MCF 10A (cell line): ENCODE measurements around the gene GALM. TPM values are rescaled to one million over a fixed set of nuclear protein-coding genes. Genes with fewer than 3 reads are reported as not detected.

ENCODE experiments used
- BruUV-seq: library from RNA; stranded (reverse); fragments of 400-500 nt; replicated peaks from 2 replicates; lab custom pipeline; 2021; lab: Mats Ljungman, UMichigan
- CTCF ChIA-PET: fragments of 300-600 bp; sonication (Branson Sonifier 250); formaldehyde crosslinking; extraction: SDS; loops from one replicate; lab custom pipeline; 2021; ENCODE audit warnings: antibody characterized with exemption, inconsistent platforms; lab: Yijun Ruan, JAX
- POLR2A ChIA-PET: fragments of 300-600, 350-650 bp; sonication (Branson Sonifier 250); formaldehyde crosslinking; extraction: SDS; loops from one replicate; lab custom pipeline; 2020; ENCODE audit warnings: antibody characterized with exemption, inconsistent platforms; lab: Yijun Ruan, JAX
- DNase-seq: peaks from one replicate; pipeline ENCODE4 v3.0.0-alpha.2; 2018; ENCODE audit not compliant: unreplicated experiment
- H3K27ac Mint-ChIP-seq: one replicate; pipeline ENCODE4 v1.8.0; 2022; ENCODE audit warnings: mild to moderate bottlenecking, low read depth, mixed read lengths; ENCODE audit not compliant: unreplicated experiment
- H3K27me3 Mint-ChIP-seq: one replicate; pipeline ENCODE4 v1.8.0; 2022; ENCODE audit warnings: mixed read lengths; ENCODE audit not compliant: insufficient read depth, unreplicated experiment
- H3K36me3 Mint-ChIP-seq: one replicate; pipeline ENCODE4 v1.8.0; 2022; ENCODE audit warnings: mild to moderate bottlenecking, moderate library complexity, mixed read lengths; ENCODE audit not compliant: insufficient read depth, unreplicated experiment
- H3K4me1 Mint-ChIP-seq: one replicate; pipeline ENCODE4 v1.8.0; 2022; ENCODE audit warnings: mixed read lengths; ENCODE audit not compliant: insufficient read depth, unreplicated experiment
- H3K4me3 Mint-ChIP-seq: one replicate; pipeline ENCODE4 v1.8.0; 2022; ENCODE audit warnings: mild to moderate bottlenecking, moderate library complexity, mixed read lengths; ENCODE audit not compliant: unreplicated experiment
- H3K9me3 Mint-ChIP-seq: one replicate; pipeline ENCODE4 v1.8.0; 2022; ENCODE audit warnings: mixed read lengths; ENCODE audit not compliant: unreplicated experiment
- intact Hi-C: fragments of 100-400 bp; cut with micrococcal nuclease; formaldehyde crosslinking; loops from 2 replicates; pipeline ENCODE4 v1.14.1; 2022
- total RNA-seq: library from RNA; stranded (reverse); gene quantifications from 2 replicates; pipeline ENCODE4 v1.2.3, GENCODE V29; 2022
- TF ChIP-seq, protein P1 (sequence below): fragments of 200-600 bp; IDR thresholded peaks from one replicate; pipeline ENCODE4 v1.8.0; 2022; ENCODE audit warnings: antibody characterized with exemption, mild to moderate bottlenecking; ENCODE audit not compliant: unreplicated experiment

GALM gene
- total RNA-seq, 1 experiment from 2014 or later: not detected

- intact Hi-C loops: no loop called here
- H3K27me3 Mint-ChIP-seq: no peaks in the 10 kb centered on the region
- H3K27ac Mint-ChIP-seq: no peak overlapping the region
- ChIA-PET CTCF (no interaction called here), POLR2A (interaction anchor here (0.7 kb wide), 1 partner anchor 973 kb away, joined by 4 read pairs; no protein-coding TSS in a partner anchor)
- peaks cover 4% of the 10 kb centered on the region for H3K4me1 Mint-ChIP-seq
- peak; percentile 49 for DNase-seq
- no peak overlapping the region for H3K4me3 Mint-ChIP-seq
- H3K9me3 Mint-ChIP-seq: no peaks in the 10 kb centered on the region
- no TSS peak for BruUV-seq
- H3K36me3 Mint-ChIP-seq: no peaks in the 10 kb centered on the region
- TF ChIP-seq, protein P1, sequence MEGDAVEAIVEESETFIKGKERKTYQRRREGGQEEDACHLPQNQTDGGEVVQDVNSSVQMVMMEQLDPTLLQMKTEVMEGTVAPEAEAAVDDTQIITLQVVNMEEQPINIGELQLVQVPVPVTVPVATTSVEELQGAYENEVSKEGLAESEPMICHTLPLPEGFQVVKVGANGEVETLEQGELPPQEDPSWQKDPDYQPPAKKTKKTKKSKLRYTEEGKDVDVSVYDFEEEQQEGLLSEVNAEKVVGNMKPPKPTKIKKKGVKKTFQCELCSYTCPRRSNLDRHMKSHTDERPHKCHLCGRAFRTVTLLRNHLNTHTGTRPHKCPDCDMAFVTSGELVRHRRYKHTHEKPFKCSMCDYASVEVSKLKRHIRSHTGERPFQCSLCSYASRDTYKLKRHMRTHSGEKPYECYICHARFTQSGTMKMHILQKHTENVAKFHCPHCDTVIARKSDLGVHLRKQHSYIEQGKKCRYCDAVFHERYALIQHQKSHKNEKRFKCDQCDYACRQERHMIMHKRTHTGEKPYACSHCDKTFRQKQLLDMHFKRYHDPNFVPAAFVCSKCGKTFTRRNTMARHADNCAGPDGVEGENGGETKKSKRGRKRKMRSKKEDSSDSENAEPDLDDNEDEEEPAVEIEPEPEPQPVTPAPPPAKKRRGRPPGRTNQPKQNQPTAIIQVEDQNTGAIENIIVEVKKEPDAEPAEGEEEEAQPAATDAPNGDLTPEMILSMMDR: no peak
These were observed 19.3 kb downstream of the GALM start for GRCh38 chr2:38685116-38685735.

GRCh38 chr2:38690499-38691420, 24.8 kb downstream of the GALM start:
- intact Hi-C loops: no loop called here
- POLR2A ChIA-PET: interaction anchor here (0.7 to 4.2 kb wide), 14 partner anchors 9 to 191 kb away, joined by 3 to 38 read pairs (median 3); partner anchors contain the start of genes DHX57, HNRNPLL, MORN2 and SRSF7
- Mint-ChIP-seq H3K4me1 (peaks cover 25% of the 10 kb centered on the region), H3K27me3 (no peaks in the 10 kb centered on the region), H3K4me3 (no peak overlapping the region), H3K9me3 (no peaks in the 10 kb centered on the region), H3K36me3 (no peaks in the 10 kb centered on the region), H3K27ac (peak overlapping the region; percentile 86)
- CTCF ChIA-PET: interaction anchor here (0.6 to 1.8 kb wide), 7 partner anchors 10 to 86 kb away, joined by 3 to 7 read pairs (median 3); no protein-coding TSS in a partner anchor
- BruUV-seq: no TSS peak
- TF ChIP-seq, protein P1: no peak
- DNase-seq: peak; percentile 84

- POLR2A ChIA-PET: interaction anchor here (0.6 to 4.2 kb wide), 6 partner anchors 27 to 190 kb away, joined by 3 to 38 read pairs (median 4); partner anchors contain the start of genes HNRNPLL and SRSF7
- no peak overlapping the region for H3K4me3 Mint-ChIP-seq
- intact Hi-C loops: no loop called here
- no peaks in the 10 kb centered on the region for H3K36me3 Mint-ChIP-seq
- peak overlapping the region; percentile 27 for H3K27ac Mint-ChIP-seq
- no peaks in the 10 kb centered on the region for H3K27me3 Mint-ChIP-seq
- CTCF ChIA-PET: interaction anchor here (0.6 to 1.8 kb wide), 3 partner anchors 13 to 88 kb away, joined by 3 to 7 read pairs (median 4); no protein-coding TSS in a partner anchor
- TF ChIP-seq, protein P1: no peak
- BruUV-seq: no TSS peak
- no peak for DNase-seq
- no peaks in the 10 kb centered on the region for H3K9me3 Mint-ChIP-seq
- peaks cover 25% of the 10 kb centered on the region for H3K4me1 Mint-ChIP-seq
These were observed 26.1 kb downstream of the GALM start for GRCh38 chr2:38691994-38692393.
